Posterior vena cava (tissue), 2 donors: ENCODE results near the gene BLTP2. TPM values are rescaled to one million over a fixed set of nuclear protein-coding genes. Genes with fewer than 3 reads are reported as not detected.
"Not testable (repeated sequence)": the region's sequence is repeated elsewhere in the genome, so short reads cannot be mapped to it uniquely, and the experiment has no call there.

Experiments
- DNase-seq: peaks from one replicate; pipeline ENCODE4 v3.0.0-alpha.2; 2020; ENCODE audit warnings: low spot score
- intact Hi-C, 2 donors: fragments of 100-400 bp; cut with DNase I; formaldehyde crosslinking; loops; one replicate each; pipeline versions ENCODE4 v1.14.1 to v1.14.2; 2022 to 2023
- long read RNA-seq, 2 donors: library from polyadenylated mRNA; unstranded; transcript quantifications; one replicate each; pipeline ENCODE4 v2.0.0, GENCODE V29; 2020 to 2021
- total RNA-seq, 2 donors: library from RNA; stranded (reverse); fragmentation: NEBNext Ultra II Directional; extraction: Animal tissue kit (Norgen Biotek cat#: 25700); gene quantifications; one replicate each; pipeline ENCODE4 v1.2.1, GENCODE V29; 2021
- donor health status: DM: yes; HTN: yes; CAD: no.
- donor health status: DM: yes; HTN: yes; CAD: no.

Gene BLTP2
- total RNA-seq, result 100 to 1,000 TPM; 105 to 120 TPM
- long read RNA-seq, donor 1, full-length matches to known transcripts, result 3 of 29 reads
- long read RNA-seq, donor 1, partial matches to known transcripts, result 24 of 29 reads
- long read RNA-seq, donor 1, other reads (novel, unspliced or antisense), result 2 of 29 reads
- long read RNA-seq, donor 2, transcript KIAA0100-210 (11 exons, 1,582 nt), result major isoform, 15 of 21 reads
- long read RNA-seq, donor 2, partial matches to known transcripts, result 4 of 21 reads
- long read RNA-seq, donor 2, other reads (novel, unspliced or antisense), result 2 of 21 reads

- peak; percentile 99 for DNase-seq
- intact Hi-C loops, result loop anchor here in 1 of 2 donors (5.0 kb wide), 1 partner anchor 1467 kb away; no protein-coding TSS in a partner anchor
Observed at GRCh38 chr17:28644787-28645575, at the start of gene BLTP2. BLTP2 (minus strand) TSS chr17:28645158; CDS start chr17:28645056, 102 bp downstream.

DNA sequence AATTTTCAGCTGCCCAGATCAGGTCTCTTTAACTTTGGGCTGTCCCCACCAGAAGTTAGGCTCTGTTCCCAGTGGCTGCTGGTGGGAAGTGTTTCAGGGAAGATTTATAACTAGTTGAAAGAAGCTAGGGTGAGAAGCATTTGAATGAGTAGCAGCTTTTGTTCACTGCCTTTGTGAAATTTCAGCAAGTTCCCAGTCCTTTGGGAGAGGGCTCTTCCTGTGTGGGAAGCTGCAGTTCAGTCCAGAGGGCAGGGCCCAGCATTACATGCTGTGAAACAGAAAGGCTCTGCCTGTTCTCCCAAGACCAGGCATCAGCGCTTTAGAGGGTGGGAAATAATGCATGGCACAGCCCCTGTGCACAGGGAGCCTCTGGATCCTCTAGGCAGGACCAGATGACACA, 48.9 kb upstream of the BLTP2 start:
- peak; percentile 18 for DNase-seq
- intact Hi-C loops, result no loop called here

GRCh38 chr17:28689011-28689410, 44.1 kb upstream of the BLTP2 start:
- intact Hi-C loops, result no loop called here

DNA sequence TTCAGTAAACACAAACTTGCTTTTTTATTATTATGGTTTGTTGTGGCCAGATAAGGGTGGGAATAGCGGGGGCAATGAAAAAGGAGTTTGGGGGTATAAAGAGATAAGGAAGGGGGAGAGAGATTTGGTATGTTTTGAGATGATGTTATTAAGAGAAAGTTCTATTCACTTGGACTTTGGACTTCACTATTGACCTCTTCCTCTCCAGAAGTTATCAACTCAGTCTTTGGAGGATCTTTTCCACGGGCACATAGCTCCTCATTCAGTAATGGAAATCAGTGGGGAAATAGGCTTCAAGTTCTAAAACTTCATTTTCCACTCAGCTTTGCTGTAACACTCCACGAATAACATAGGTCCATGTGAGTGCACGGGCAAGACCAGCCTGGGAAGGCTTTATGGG, 43.5 kb upstream of the BLTP2 start:
- intact Hi-C loops, result no loop called here
- DNase-seq, result no peak

More at GRCh38 chr17:28689011-28689410, 44.1 kb upstream of the BLTP2 start:
- no peak for DNase-seq

- DNase-seq, result peak; percentile 19
- intact Hi-C loops, result no loop called here
Observed at GRCh38 chr17:28686296-28686695, 41.3 kb upstream of the BLTP2 start.

DNA sequence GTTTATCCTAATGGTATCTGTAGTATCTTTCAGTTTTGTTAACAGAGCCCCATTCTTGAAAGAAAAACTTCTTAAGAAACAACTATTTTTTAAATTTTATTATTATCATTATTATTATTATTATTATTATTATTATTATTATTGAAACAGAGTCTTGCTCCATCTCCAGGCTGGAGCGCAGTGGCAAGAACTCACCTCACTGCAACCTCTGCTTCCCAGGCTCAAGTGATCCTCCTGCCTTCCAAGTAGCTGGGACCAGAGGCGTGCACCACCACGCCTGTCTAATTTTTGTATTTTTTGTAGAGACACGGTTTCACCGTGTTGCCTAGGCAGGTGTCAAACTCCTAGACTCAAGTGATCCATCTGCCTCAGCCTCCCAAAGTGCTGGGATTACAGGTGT, 40.4 kb upstream of the BLTP2 start:
- intact Hi-C loops, result no loop called here
- DNase-seq, result peak; percentile 14

DNA sequence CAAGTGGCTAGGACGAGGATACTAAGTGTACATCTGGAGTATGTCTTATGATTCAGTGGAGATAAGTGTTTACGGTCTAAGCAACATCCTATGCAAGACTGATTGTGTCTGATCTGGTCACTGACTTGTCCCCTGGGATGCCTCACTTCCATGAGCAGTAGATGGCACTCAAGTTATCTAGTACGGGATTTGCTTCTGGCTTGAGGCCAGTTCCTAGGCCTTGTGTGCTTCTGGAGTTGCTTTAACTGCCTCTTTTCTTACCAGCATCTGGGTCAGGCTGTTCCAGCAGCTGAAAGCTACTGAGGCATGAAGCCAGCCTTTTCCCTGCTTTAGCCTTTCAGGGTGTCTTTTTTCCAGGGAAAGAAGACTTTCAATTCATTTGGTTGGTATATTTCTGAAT, 40.0 kb upstream of the BLTP2 start:
- intact Hi-C loops, result no loop called here
- peak; percentile 18 for DNase-seq

DNA sequence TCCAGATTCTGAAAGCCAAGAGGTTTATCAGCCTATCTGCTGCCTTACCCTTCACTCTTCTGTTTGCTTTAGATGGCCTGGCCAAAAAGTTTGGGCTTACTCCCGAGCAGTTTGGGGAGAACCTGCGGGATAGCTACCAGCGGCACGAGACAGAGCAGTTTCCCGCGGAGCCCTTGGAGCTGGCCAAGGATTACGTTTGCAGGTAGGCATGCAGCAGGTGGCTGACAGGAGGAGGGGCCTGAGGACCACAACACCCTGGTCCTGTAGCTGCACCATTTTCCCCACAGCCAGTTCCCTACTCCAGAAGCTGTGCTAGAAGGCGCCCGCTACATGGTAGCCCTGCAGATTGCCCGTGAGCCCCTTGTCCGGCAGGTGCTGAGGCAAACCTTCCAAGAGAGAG, 37.7 kb upstream of the BLTP2 start:
- intact Hi-C loops, result no loop called here
- peak; percentile 19 for DNase-seq

DNA sequence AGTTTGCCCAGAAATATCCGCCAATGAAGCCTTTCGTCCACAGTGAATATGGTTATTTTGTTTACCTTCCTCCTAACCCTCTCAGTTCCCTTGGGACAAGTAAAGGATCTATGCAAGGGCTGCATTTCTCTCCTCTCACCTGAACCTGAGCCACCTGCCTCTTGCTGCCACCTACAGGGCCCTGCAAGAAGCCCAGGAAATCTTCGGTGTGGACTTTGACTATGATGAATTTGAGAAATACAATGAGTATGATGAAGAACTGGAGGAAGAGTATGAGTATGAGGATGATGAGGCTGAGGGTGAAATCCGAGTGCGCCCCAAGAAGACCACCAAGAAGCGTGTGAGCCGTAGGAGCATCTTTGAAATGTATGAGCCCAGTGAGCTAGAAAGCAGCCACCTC, 31.0 kb upstream of the BLTP2 start:
- intact Hi-C loops, result no loop called here
- DNase-seq, result no peak

DNA sequence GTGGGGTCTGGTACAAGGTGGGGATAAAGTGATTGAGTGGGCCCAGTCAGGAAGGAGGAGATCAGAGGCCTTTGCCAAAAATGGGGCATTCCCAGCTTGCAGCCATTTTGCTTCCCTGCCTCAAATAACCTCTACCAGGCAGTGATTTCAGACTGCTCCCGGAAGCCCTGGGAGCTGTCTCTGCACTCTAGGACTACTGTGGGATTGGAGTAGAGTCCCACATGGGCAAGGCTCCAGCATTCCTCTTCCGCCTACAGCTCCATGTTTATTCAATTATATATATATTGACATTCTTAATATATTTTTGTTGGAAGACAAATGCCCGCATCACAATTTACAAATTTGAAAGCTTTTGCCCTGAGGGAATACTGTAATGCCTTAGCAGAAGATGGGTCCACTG, 30.5 kb upstream of the BLTP2 start:
- no peak for DNase-seq
- intact Hi-C loops, result no loop called here

DNA sequence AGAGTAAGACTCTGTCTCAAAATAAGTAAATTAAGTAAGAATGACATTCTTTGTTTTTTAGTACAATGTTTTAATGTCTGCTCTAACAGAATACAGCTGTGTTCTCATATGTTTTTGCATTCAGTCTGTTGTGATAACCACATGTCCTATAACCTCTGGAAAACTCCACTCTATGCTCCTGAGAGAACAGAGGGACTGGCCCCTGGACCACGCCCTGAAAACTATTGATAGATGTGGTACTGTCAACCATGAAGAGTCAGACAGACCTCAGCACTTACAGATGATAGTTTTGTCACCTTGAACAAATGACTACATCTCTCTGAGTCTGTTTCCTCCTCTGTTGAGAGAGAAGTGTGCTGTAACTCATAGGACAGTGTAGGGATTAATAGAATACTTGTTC, 25.0 kb upstream of the BLTP2 start:
- intact Hi-C loops, result no loop called here
- DNase-seq, result no peak

GRCh38 chr17:28667870-28668269, 22.9 kb upstream of the BLTP2 start:
- intact Hi-C loops, result no loop called here
- DNase-seq, result no peak

GRCh38 chr17:28665994-28666393, 21.0 kb upstream of the BLTP2 start:
- DNase-seq, result no peak

DNA sequence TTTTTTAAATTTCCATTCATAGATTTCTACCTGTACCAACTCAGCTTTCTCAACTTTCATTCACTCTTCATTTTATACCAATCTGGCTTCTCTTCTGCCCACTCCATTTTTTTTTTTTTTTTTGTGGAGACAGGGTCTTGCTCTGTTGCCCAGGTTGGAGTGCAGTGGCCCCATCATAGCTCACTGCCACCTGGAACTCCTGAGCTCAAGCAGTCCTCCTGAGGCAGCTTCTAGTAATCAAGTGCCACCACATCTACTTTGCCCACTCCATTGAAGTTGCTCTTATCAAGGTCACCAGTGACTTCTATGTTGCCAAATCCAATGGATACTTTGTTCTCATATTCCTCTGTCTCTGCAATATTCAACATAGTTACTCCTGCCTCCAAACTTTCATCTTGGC, 18.8 kb upstream of the BLTP2 start:
- intact Hi-C loops, result no loop called here
- DNase-seq, result no peak

More at GRCh38 chr17:28665994-28666393, 21.0 kb upstream of the BLTP2 start:
- intact Hi-C loops, result no loop called here

DNA sequence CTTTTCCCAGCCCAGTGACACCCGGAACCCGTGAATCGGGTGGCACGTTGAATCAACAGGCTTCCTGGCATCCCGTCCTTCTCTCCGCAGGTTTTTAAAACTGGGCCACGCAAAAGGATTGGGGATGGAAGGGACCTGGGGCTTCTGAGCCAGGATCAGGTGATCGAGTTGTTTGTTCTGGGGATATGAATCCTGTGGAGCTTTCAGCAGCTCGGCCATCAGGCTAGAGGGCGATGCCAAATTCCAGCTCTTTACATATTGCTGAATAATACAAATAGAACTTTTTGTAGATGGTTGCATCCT, 17.5 kb upstream of the BLTP2 start:
- intact Hi-C loops, result no loop called here
- DNase-seq, result no peak

- intact Hi-C loops, result no loop called here
- DNase-seq, result peak; percentile 98
Observed at GRCh38 chr17:28661635-28662526, 16.9 kb upstream of the BLTP2 start, which contains the start of the genes SDF2 and SUPT6H. SDF2 (minus strand) TSS chr17:28661906; CDS start chr17:28661876, 30 bp downstream. SUPT6H (plus strand) TSS chr17:28662205; CDS start chr17:28673402, 11,197 bp downstream.

DNA sequence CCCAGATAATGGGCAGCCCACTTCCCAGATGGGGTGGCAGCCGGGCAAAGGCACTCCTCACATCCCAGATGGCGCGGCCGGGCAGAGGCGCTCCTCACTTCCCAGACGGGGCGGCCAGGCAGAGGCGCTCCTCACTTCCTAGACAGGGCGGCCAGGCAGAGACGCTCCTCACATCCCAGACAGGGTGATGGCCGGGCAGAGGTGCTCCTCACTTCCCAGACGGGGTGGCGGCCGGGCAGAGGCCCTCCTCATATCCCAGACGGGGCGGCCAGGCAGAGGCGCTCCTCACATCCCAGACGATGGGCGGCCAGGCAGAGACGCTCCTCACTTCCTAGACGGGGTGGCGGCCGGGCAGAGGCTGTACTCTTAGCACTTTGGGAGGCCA, 14.5 kb upstream of the BLTP2 start:
- peak; percentile 48 for DNase-seq
- intact Hi-C loops, result loop anchor here in 1 of 2 donors (10.0 kb wide), 1 partner anchor 1125 kb away; no protein-coding TSS in a partner anchor

DNA sequence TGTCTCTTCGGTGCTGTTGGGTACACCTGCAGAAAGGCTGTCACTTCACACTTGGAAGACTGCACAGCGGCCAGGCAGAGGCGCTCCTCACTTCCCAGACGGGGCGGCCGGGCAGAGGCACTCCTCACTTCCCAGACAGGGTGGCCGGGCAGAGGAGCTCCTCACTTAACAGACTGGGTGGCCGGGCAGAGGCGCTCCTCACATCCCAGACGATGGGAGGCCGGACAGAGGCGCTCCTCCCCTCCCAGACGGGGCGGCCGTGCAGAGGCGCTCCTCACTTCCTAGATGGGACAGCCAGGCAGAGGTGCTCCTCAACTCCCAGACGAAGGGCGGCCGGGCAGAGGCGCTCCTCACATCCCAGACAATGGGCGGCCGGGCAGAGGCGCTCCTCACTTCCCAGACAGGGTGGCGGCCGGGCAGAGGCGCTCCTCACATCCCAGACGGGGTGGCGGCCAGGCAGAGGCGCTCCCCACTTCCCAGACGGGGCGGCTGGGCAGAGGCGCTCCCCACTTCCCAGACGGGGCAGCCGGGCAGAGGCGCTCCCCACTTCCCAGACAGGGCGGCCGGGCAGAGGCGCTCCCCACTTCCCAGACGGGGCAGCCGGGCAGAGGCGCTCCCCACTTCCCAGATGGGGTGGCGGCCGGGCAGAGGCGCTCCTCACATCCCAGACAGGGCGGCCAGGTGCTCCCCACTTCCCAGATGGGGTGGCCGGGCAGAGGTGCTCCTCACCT, 14.0 kb upstream of the BLTP2 start:
- intact Hi-C loops, result loop anchor here in 1 of 2 donors (10.0 kb wide), 1 partner anchor 1124 kb away; no protein-coding TSS in a partner anchor
- not testable (repeated sequence) for DNase-seq

GRCh38 chr17:28658342-28658741, 13.4 kb upstream of the BLTP2 start:
- intact Hi-C loops, result loop anchor here in 1 of 2 donors (10.0 kb wide), 1 partner anchor 1124 kb away; no protein-coding TSS in a partner anchor
- DNase-seq, result not testable (repeated sequence)
